B cell (primary cell): ENCODE measurements around the gene GPR137C. TPM values are rescaled to one million over a fixed set of nuclear protein-coding genes. Genes with fewer than 3 reads are reported as not detected.

Source experiments
- ATAC-seq: fragments of 200-7000 bp; cut with Tn5 transposase; one replicate; pipeline ENCODE4 v1.10.0; 2021; ENCODE audit warnings: low read depth, mild to moderate bottlenecking, moderate number of reproducible peaks, moderate library complexity
- CTCF ChIA-PET: fragments of 350-600 bp; sonication (Branson Sonifier 250); formaldehyde crosslinking; loops from one replicate; lab custom pipeline; 2021; ENCODE audit warnings: antibody characterized with exemption, inconsistent platforms; lab: Charles Lee
- POLR2A ChIA-PET: fragments of 350-600 bp; sonication (Branson Sonifier 250); formaldehyde crosslinking; loops from one replicate; lab custom pipeline; 2021; ENCODE audit warnings: antibody characterized with exemption; lab: Charles Lee
- DNase-seq: peaks from one replicate; pipeline ENCODE4 v3.0.0; 2013
- H2AFZ ChIP-seq: 2 replicates; pipeline ENCODE4 v1.6.1; 2012; ENCODE audit warnings: mild to moderate bottlenecking, low read depth, low read length; ENCODE audit not compliant: insufficient read depth, poor library complexity, severe bottlenecking
- H3K27ac ChIP-seq, 2 donors: 1 replicate in 1 of 2; 2 replicates in 1 of 2; pipeline ENCODE4 v1.5.1; 2012 to 2013; ENCODE audit warnings: low read length in 2 of 2, mild to moderate bottlenecking in 2 of 2, moderate library complexity in 1 of 2
- H3K27me3 ChIP-seq, 4 experiments: fragments of 200-600 bp in 1 of 4; sonication (generic) in 1 of 4; replicated peaks in 1 of 4; 1 replicate in 2 of 4; 2 replicates in 2 of 4; pipeline versions ENCODE4 v1.6.1 to v1.7.0; 2013 to 2016; ENCODE audit warnings: low read length in 3 of 4, mild to moderate bottlenecking in 2 of 4, mixed read lengths in 1 of 4, moderate library complexity in 1 of 4; ENCODE audit not compliant: insufficient read depth in 4 of 4, control insufficient read depth in 3 of 4; ENCODE audit errors: control extremely low read depth in 1 of 4
- H3K36me3 ChIP-seq, 2 experiments: replicated peaks in 1 of 2; 1 replicate in 1 of 2; 2 replicates in 1 of 2; pipeline versions ENCODE4 v1.6.1 to v1.7.1; 2013; ENCODE audit warnings: low read length in 1 of 2; ENCODE audit not compliant: insufficient read depth in 2 of 2, control insufficient read depth in 1 of 2; ENCODE audit errors: control extremely low read depth in 1 of 2, extremely low read depth in 1 of 2
- H3K4me1 ChIP-seq, 2 donors: fragments of 200-600 bp in 1 of 2; sonication (generic) in 1 of 2; 1 replicate in 1 of 2; 2 replicates in 1 of 2; pipeline versions ENCODE4 v1.5.1 to v1.6.1; 2013 to 2017; ENCODE audit warnings: low read length in 2 of 2; ENCODE audit not compliant: control insufficient read depth in 2 of 2, insufficient read depth in 2 of 2
- H3K4me2 ChIP-seq: replicated peaks from 2 replicates; pipeline ENCODE3; 2012; ENCODE audit warnings: mild to moderate bottlenecking, low read depth, low read length; ENCODE audit not compliant: poor library complexity, severe bottlenecking
- H3K4me3 ChIP-seq, 5 experiments: fragments of 200-600 bp in 1 of 5; sonication (generic) in 1 of 5; 1 replicate in 3 of 5; 2 replicates in 2 of 5; pipeline versions ENCODE4 v1.5.1 to v1.7.0; 2011 to 2016; ENCODE audit warnings: low read length in 4 of 5, mild to moderate bottlenecking in 4 of 5, low read depth in 2 of 5, control low read depth in 1 of 5, moderate library complexity in 1 of 5; ENCODE audit not compliant: insufficient read depth in 1 of 5; ENCODE audit errors: control extremely low read depth in 1 of 5, extremely low read depth in 1 of 5
- H3K79me2 ChIP-seq: fragments of 200-600 bp; sonication (generic); one replicate; pipeline ENCODE4 v1.6.0; 2016; ENCODE audit warnings: low read length; ENCODE audit not compliant: control insufficient read depth, insufficient read depth
- H3K9ac ChIP-seq: fragments of 200-600 bp; sonication (generic); 2 replicates; pipeline ENCODE4 v1.6.1; 2017; ENCODE audit warnings: mild to moderate bottlenecking, low read length, moderate library complexity
- H3K9me3 ChIP-seq, 3 donors: one replicate each; pipeline versions ENCODE4 v1.6.1 to v1.7.1; 2013; ENCODE audit warnings: low read length in 2 of 3; ENCODE audit not compliant: control insufficient read depth in 2 of 3, insufficient read depth in 1 of 3; ENCODE audit errors: control extremely low read depth in 1 of 3
- H4K20me1 ChIP-seq: 2 replicates; pipeline ENCODE4 v1.6.0; 2012; ENCODE audit warnings: mild to moderate bottlenecking, low read length; ENCODE audit not compliant: insufficient read depth, control insufficient read depth, poor library complexity, severe bottlenecking
- H3K27ac Mint-ChIP-seq: one replicate; pipeline ENCODE4 v1.8.0; 2021; ENCODE audit warnings: mixed read lengths
- H3K27me3 Mint-ChIP-seq: one replicate; pipeline ENCODE4 v1.8.0; 2021; ENCODE audit warnings: mixed read lengths
- H3K4me1 Mint-ChIP-seq: one replicate; pipeline ENCODE4 v1.8.0; 2021; ENCODE audit warnings: mixed read lengths
- H3K4me3 Mint-ChIP-seq: one replicate; pipeline ENCODE4 v1.8.0; 2021; ENCODE audit warnings: mixed read lengths
- H3K9me3 Mint-ChIP-seq: one replicate; pipeline ENCODE4 v1.8.0; 2022; ENCODE audit warnings: mixed read lengths; ENCODE audit not compliant: insufficient read depth
- EZH2 ChIP-seq: IDR thresholded peaks from 2 replicates; pipeline ENCODE4 v1.6.1; 2012; ENCODE audit warnings: borderline replicate concordance, low read depth, mild to moderate bottlenecking, moderate library complexity, low read length; ENCODE audit not compliant: insufficient read depth, poor library complexity, severe bottlenecking
- WGBS: methylation state at CpG from one replicate; pipeline ENCODE4 v1.1.5; 2013; ENCODE audit warnings: missing lambda C conversion rate; ENCODE audit not compliant: insufficient coverage; 5-methylcytosine and 5-hydroxymethylcytosine counted together
- intact Hi-C: fragments of 100-400 bp; cut with micrococcal nuclease; formaldehyde crosslinking; loops from one replicate; pipeline ENCODE4 v1.10.0; 2022
- polyA plus RNA-seq: library from polyadenylated mRNA; depleted of rRNA; stranded (reverse); fragments of >200 nt; gene quantifications from 2 replicates; pipeline ENCODE4 v1.2.3, GENCODE V29; 2012
- total RNA-seq, 2 donors: library from RNA; stranded (reverse); fragments of 120-200 nt in 1 of 2; gene quantifications; 1 replicate in 1 of 2; 2 replicates in 1 of 2; pipeline versions ENCODE4 v1.2.3 to v1.2.4, GENCODE V29; 2013 to 2022
- TF ChIP-seq, protein P1 (sequence below): fragments of 200-600 bp; IDR thresholded peaks from one replicate; pipeline ENCODE4 v1.8.0; 2022; ENCODE audit warnings: antibody characterized with exemption, mild to moderate bottlenecking

Gene GPR137C
- total and polyA plus RNA-seq, 2 donors (not counting 1 experiment from before 2014, with no cell fraction given): 0.06 to 0.67 TPM

DNA sequence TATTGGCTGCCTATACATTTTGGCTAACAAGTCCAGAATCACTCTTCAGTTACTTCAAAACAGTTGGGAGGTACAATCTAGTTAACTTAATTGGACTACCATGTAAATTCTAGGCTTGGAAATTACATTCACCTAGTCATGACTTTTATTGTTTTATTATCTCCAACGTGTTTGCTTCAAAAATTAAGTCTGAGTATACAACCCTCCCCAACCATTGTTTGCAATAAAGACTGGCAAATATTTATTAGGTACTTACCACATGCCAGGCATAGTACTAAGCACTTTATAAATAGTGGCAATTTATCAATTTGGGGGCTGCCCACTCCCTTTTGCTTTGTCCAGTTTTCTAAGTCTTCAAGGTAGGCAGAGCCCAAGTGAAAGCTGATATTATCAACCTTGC is 30.6 kb upstream of the GPR137C start:
- Histone ChIP-seq H3K4me2 (no peak overlapping the region), H3K9ac (no peak overlapping the region), H3K79me2 (no peaks in the 10 kb centered on the region), H3K36me3 (no peaks in the 10 kb centered on the region), H3K27ac (no peak overlapping the region), H2AFZ (no peak overlapping the region), H3K4me3 (no peak overlapping the region), H3K4me1 (no peaks in the 10 kb centered on the region), H3K9me3 (no peaks in the 10 kb centered on the region), H4K20me1 (no peaks in the 10 kb centered on the region), H3K27me3 (no peaks in the 10 kb centered on the region)
- H3K27me3 Mint-ChIP-seq: no peaks in the 10 kb centered on the region
- DNase-seq (no peak), ATAC-seq (no peak)
- CTCF ChIA-PET: interaction anchor here (0.6 kb wide), 1 partner anchor 1389 kb away, joined by 5 read pairs; no protein-coding TSS in a partner anchor
- no peak overlapping the region for H3K27ac Mint-ChIP-seq
- WGBS: no CpG with 5 or more reads among the region's 1 CpG
- H3K9me3 Mint-ChIP-seq: no peaks in the 10 kb centered on the region
- no peaks in the 10 kb centered on the region for H3K4me1 Mint-ChIP-seq
- POLR2A ChIA-PET: no interaction called here
- TF ChIP-seq EZH2: no peak
- TF ChIP-seq, protein P1, sequence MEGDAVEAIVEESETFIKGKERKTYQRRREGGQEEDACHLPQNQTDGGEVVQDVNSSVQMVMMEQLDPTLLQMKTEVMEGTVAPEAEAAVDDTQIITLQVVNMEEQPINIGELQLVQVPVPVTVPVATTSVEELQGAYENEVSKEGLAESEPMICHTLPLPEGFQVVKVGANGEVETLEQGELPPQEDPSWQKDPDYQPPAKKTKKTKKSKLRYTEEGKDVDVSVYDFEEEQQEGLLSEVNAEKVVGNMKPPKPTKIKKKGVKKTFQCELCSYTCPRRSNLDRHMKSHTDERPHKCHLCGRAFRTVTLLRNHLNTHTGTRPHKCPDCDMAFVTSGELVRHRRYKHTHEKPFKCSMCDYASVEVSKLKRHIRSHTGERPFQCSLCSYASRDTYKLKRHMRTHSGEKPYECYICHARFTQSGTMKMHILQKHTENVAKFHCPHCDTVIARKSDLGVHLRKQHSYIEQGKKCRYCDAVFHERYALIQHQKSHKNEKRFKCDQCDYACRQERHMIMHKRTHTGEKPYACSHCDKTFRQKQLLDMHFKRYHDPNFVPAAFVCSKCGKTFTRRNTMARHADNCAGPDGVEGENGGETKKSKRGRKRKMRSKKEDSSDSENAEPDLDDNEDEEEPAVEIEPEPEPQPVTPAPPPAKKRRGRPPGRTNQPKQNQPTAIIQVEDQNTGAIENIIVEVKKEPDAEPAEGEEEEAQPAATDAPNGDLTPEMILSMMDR: no peak
- intact Hi-C loops: no loop called here
- H3K4me3 Mint-ChIP-seq: no peak overlapping the region

DNA sequence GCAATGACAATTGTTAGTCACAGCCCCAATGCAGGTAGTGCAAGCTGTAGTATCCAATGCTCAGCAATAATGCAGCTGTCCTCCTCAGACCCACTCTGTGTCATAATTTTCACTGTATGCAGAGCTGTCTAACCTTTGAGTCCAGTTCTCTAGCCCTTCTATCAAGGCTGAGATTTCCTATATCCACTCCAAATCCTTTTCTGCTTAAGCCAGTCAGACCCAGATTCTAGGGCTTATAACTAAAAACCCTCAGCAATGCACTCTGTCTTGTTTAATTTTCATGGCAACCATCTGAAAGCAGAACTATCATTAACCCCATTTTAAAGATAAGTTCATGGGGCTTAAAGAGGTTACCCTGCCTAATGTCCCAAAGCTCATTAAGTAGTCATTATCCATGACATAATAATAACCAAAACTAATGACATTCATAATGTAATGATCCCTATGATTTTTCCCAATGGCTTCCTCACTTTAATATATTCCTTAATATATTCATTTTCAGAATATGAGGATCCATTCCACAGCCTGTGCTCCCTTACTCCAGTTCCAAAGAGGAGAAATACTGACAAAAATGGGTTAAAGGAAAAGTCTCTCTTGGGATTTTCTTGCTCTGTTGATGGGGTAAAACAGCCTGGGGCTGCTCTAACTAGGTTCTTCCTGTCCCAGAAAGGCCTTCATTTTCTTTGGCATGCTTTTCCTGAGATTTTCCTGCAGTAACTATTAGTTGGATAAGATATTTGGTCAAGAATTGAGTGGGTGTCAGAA is 29.9 kb upstream of the GPR137C start:
- no peaks in the 10 kb centered on the region for H3K27me3 Mint-ChIP-seq
- no peaks in the 10 kb centered on the region for H3K36me3 ChIP-seq
- no peaks in the 10 kb centered on the region for H3K9me3 ChIP-seq
- H2AFZ ChIP-seq: no peak overlapping the region
- H3K9me3 Mint-ChIP-seq: no peaks in the 10 kb centered on the region
- H3K27me3 ChIP-seq: no peaks in the 10 kb centered on the region
- H3K4me1 Mint-ChIP-seq: no peaks in the 10 kb centered on the region
- H3K4me3 ChIP-seq: no peak overlapping the region
- H3K4me1 ChIP-seq: no peaks in the 10 kb centered on the region
- no peak overlapping the region for H3K27ac Mint-ChIP-seq
- intact Hi-C loops: no loop called here
- ATAC-seq: no peak
- H3K9ac ChIP-seq: no peak overlapping the region
- no peak overlapping the region for H3K4me3 Mint-ChIP-seq
- H3K79me2 ChIP-seq: no peaks in the 10 kb centered on the region
- TF ChIP-seq, protein P1: no peak
- no peaks in the 10 kb centered on the region for H4K20me1 ChIP-seq
- CTCF ChIA-PET: interaction anchor here (0.6 kb wide), 1 partner anchor 1389 kb away, joined by 5 read pairs; no protein-coding TSS in a partner anchor
- DNase-seq: no peak
- no peak overlapping the region for H3K27ac ChIP-seq
- POLR2A ChIA-PET: no interaction called here
- no peak overlapping the region for H3K4me2 ChIP-seq
